ENCODE data around the gene LY6G6C.

DNA sequence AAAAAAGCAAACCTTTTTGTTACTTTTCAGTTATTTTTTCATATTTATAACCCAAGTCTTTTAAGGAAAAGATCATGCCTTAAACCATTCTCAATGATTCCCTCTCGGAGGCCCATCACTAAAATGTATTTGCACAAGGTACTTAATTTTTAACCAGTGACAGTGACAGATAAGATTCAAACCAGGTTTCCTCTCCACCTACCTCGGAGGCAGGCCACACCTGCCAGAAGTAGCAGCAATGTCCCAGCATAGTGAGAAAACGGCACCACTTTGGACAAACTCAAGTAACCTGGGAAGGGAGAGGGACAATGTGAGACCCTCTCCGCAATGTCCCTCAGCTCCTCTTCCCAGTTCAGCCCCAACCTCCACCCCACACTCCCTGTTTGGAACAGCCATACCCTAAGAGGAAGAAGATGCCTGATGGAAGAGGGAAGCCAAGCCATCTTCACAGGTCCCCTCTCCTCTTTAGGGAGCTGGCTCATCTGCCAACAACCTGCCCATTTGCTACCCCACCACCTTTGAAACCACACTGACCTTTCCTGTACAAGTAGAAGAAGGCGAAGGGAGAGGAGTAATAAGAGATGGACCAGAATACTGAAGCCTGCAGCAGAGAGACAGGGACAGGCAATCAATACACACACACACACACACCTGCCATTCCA is 20.7 kb downstream of the LY6G6C start:
- TF ChIP-seq, protein P1, sequence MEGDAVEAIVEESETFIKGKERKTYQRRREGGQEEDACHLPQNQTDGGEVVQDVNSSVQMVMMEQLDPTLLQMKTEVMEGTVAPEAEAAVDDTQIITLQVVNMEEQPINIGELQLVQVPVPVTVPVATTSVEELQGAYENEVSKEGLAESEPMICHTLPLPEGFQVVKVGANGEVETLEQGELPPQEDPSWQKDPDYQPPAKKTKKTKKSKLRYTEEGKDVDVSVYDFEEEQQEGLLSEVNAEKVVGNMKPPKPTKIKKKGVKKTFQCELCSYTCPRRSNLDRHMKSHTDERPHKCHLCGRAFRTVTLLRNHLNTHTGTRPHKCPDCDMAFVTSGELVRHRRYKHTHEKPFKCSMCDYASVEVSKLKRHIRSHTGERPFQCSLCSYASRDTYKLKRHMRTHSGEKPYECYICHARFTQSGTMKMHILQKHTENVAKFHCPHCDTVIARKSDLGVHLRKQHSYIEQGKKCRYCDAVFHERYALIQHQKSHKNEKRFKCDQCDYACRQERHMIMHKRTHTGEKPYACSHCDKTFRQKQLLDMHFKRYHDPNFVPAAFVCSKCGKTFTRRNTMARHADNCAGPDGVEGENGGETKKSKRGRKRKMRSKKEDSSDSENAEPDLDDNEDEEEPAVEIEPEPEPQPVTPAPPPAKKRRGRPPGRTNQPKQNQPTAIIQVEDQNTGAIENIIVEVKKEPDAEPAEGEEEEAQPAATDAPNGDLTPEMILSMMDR (IDR thresholded peaks at IDR 0.05), result no peak
- no peak for TF ChIP-seq POLR2A (IDR thresholded peaks at IDR 0.05)

All from sigmoid colon (tissue), 3 donors.